G401.6 (cell line): Measurements from ENCODE around the gene MICALL1.
"Not testable (repeated sequence)": the region's sequence is repeated elsewhere in the genome, so short reads cannot be mapped to it uniquely, and the experiment has no call there.

Source experiments
- FAIRE-seq: peaks from 2 replicates; lab custom pipeline; 2012; peaks lifted over from hg19 to GRCh38; lab: Jason Lieb, UNC

MICALL1 gene

DNA sequence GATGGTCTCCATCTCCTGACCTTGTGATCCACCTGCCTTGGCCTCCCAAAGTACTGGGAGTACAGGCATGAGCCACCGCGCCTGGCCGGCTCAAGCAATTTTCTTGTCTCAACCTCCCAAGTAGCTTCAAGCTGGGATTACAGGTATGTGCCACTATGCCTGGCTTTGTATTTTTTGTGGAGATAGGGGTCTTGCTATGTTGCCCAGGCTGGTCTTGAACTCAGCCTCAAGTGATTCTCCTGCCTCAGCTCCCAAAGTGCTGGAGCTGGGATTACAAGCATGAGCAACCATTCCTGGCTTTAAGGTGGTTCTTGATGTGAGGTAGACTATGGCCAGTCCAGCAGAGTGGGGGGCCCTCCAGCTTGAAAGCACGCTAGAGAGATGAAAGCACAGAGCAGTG is 55.0 kb downstream of the MICALL1 start:
- no peak for FAIRE-seq

DNA sequence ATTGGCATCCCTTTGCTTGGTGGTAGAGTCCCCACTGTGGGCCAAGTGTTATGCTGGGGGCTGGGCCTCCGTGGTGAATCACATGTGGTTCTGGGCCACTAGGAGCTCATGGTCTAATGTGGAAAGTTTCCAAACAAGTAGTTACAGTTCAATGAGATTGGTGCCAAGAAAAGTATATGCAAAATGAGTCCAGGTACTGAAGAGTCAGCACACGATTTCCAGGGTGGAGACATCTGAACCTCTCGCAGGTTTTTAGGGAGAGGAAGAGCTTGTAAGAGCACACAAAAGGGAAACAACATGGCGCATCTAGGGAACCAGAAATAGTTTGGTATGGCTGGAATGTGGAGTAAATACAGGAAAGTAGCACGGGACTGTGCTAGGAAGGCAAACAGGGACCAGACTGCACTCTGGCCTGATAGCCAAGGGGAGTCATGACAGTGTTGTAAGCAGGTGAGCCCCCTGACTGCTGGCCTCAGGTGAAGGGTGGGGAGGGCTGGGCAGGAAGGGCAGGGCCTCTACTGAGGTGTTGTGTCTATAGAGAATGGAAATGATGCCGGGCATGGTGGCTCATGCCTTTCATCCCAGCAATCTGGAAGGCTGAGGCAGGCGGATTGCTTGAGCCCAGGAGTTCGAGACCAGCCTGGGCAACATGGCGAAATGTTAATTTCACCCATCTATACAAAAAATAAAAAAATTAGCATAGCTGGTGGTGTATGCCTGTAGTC is 60.0 kb downstream of the MICALL1 start:
- FAIRE-seq: no peak

DNA sequence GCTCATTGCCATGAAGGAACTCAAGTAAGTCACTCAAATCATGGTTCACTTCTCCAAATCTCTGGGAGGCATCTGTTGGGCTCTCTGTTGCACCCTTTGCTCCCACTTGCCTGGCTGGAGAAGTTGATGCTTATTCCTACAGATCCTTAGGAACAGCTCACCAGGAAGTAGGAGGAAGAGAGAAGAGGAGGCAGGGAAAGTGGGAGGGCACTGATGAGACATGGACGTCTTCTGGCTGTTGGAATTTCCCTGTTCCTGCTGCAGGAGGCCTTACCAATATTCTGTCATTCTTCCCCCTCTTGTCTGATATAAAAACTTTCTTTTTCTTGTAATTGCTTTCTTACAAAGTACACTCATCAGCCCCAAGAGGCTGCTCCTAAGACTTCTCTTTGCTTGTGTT is 61.0 kb downstream of the MICALL1 start:
- no peak for FAIRE-seq

DNA sequence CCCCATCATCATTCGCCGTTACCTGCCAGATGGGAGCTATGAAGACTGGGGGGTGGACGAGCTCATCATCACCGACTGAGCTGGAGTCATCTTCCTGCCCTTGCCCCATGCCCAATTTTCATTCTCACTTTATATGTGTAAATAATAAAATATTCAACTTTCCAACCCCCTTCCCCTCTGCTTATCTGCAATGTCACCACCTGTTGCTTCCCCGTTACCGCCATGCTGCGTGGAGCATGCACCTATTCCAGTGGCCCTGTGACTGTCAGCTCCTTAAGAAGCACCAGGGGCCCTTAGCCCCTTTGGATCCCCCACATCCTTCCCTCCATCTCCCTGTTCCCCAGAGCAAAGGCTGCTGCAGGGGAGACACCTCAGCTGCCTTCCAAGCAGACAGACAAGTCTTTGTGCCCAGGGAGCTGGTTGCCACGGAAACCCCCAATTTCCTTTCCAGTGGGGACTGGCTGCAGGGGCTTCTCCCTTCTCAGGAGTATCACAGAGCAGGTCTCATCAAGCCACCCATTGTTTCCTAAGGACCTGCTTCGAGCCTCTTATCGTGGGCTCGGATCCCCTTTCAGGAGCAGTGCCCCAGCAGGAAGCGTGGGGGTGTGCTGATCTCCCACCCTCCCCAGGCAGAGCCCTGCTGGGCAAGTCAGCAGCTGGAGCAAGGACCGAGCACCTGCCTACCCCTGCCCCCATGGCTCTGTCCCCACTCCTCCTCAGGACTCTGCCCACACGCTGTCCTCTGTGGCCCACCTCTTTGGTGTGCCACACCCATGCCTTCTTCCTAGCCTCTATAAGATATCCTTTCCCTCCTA is 61.7 kb downstream of the MICALL1 start:
- FAIRE-seq: no peak

DNA sequence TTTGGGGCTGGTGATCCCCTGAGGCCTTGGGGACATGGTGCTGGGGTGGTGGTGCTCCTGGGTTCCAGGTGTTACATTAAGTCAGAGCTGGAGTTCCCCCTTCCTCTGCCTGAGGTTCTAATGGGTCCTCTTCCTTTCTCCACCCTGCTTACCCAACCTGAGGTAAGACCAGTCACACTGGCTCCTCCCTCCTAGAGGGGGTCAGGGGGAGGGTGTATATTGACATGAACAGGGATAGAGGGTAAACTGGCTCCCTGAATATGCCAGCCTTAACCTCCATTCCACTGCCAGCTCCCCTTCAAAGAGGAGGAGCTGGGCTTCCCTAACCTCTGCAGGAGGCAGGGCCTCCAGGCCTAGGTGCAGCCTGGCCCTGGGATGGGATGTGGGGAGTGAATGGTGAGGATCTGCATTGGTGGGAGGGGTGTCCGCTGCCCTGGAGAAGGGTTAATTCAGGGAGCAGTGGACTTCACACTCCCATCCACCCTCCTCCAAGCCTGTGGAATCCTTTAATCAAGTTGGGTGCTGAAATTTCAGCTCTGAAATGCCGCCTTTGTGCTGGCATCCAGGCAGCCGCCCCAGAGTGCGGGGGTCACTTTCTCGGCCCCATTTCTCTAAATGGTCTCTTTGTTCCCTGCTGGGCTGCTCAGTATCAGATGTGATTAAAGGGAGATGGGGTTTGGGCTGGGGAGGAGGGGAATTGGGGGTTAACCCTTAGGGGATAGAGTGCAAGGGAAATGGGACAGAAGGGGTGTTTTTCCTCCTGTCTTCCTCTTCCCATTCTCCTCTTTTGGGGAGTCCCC is 62.6 kb downstream of the MICALL1 start:
- FAIRE-seq: no peak

DNA sequence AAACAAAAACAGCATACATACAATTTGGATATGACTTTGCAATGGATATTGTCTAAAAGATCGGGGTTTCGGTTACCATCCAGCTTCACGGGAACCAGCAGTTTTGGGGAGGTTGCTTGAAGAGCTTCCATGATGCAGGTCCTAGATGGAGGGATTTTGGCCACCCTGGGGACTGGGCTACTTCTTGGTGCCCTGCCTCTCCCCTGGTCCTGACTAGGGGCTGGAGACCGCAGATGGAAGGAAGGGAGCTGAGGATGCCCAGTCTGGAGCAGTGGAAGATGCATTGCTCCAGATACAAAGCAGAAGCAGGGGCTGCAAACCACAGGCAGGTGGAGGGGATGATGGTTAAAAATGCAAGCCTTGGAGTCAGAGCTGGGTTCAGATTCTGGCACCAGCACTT is 64.8 kb downstream of the MICALL1 start:
- FAIRE-seq: no peak

DNA sequence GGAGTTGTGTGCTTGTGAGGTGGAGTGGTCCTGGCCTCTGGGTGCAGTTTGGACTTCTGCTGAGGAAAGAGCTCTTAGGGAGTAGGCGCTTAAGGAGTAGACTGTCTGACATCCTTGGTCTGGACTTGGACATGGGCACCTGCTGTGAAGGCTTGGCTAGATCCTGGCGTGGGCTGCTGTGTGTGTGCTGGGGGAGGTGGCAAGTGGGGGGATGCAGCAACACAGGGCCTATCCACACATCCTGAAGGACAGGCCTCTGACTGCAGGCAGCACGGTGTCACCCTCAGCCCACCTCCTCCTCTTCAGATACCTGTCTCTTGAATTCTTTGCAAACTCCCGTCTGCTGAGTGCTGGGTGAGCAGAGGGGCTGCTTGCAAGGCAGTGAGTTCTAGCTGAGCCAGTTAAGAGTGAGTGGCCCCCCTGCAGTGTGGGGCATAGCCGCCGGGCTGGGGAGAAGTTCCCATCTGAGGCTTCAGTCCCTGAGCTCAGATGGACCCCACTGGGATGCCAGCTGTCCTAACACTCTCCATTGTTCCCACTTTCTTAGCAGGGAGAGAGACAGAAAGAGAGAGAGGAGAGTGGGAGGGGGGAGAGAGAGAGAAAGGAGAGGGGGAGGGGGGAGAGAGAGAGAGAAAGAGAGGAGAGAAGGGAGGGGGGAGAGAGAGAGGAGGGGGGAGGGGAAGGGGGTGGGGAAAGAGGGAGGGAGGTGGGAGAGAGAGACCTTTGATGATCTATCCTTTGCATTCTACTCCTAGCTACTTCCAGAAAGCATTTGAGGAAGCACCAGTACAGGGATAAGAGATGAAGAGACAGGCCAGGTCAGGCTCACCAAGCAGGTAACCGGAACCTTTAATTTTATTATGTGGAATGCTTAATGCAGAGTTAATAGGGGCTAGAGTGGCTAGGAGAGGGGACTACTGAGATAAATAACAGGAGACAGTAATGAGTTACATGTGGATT is 65.7 kb downstream of the MICALL1 start:
- FAIRE-seq: no peak

DNA sequence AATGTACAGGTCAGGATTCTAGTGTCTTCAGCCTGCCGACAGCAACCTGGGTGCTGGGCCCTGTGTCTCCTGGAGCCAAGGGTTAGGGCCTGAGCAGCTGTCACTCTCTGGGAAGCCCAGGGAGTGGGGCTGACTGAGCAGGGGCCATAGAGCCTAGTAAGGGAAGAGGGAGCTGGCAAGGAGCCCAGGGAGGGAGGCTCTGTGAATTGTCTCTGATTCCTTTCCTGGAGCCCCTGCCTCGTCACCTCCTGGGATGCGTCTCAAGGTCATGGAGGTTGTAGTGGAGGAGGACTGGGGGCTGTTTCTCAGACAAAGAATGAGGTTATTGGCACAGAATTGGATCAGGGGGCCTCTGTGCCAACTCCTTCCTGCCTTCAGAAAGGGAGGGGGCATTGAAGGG is 66.4 kb downstream of the MICALL1 start:
- FAIRE-seq: no peak

DNA sequence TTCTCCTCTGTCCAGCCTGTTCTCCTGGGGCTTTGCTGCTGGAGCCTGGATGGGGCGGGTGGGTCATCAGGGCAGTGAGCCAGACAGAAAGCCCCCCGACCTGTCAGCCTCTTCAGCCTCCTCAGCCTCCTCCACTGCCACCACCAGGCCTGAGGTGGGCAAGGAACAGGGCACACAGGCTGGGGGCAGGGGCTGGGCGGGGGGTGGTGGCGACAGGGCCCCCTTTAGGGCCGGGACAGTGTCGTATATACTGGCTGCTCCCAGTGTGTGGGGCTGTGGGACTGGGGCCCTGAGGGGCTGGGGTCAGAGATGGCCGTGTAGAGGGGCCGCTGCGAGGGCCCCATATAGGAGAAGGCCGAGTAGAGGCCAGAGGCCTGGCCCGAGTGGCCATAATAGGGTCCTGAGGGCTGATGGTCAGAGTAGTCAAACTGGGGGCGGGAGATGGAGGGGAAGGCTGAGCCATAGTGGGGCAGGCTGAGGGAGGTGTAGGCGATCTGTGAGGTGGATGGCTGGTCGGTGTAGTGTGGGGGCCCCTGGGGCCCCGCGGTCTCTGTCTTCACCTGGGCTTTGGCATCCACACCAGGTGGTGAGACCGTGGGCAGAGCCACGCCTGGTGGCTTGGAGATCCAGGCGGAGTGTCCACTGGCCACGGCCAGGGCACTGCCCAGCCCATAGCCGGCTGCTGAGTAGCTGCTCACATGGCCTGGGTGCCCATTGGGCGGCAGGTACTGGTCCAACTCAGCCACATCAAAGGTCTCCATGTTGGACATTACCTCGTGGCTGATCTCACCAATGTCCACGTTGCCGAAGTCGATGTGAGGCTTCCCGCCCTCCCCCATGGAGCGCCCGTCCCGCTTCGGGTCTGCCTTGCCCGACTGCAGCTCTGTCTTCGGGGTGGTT is 67.4 kb downstream of the MICALL1 start:
- no peak for FAIRE-seq

DNA sequence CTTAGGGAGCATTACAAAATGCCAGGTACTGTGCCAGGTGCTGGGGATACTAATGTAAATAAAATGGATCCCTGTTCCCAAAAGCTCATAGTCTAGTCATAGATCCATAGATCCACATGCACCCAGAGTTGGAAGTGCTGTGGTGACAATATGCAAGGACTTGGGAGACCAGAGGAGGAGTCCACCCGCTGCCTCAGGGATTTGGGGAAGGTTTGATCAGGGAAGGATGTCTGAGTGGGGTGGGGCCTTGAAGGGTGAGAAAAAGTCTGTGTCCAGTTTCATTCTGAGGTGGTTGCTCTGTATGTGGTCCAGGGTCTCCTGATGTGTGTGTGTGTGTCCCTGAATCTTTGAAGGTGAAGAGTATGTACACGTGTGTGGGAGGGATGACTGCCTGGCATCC is 69.1 kb downstream of the MICALL1 start:
- FAIRE-seq: no peak

DNA sequence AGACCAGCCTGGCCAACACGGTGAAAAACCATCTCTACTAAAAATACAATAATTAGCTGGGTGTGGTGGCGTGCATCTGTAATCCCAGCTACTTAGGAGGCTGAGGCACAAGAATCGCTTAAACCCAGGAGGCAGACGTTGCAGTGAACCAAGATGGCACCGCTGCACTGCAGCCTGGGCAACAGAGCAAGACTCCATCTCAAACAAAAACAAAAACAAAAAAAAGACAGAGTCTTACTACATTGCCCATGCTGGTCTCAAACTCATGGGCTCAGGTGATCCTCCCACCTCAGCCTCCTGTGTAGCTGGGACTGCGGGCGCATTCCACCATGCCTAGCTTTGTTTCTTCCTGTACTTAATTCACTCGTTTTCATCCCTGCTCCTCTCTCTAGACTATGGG is 69.9 kb downstream of the MICALL1 start:
- not testable (repeated sequence) for FAIRE-seq

DNA sequence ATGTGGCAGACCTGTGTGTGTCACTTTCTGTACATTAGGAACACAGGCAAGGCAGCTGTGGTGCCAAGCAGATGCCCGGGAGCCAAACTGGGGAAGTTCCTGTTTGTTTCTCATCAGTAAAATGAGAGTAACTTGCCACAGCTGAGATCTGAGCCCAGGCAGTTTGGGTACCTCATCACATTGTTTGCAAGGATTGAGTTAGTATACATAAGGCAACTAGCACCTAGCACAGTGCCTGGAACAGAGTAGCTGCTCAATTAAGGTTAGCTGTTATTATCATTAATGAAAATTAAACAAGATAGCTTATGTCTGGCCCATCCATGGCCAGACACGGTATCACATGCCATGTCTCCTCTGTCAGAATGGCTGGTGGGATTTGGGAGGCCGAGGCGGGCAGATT is 70.5 kb downstream of the MICALL1 start:
- FAIRE-seq: no peak

DNA sequence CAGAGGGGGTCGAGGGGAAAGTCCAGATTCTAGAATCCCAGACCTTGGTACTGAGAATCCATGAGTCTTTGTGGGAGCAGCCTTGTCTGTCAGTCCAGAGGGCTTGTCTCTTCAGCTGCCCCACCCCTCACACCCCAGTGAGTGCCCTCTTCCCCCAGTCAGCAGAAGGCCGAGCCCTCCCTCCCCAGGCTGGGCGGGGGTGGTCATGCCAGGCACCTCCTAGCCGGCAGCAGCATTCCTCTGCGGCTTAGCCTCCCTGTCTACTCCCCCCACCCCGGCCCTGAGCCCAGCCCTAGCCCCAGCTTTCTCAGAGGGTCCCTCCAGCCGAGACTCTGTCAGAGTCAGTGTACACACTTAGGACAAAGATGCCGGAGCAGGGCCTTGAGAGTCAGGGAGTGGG is 73.7 kb downstream of the MICALL1 start:
- no peak for FAIRE-seq

DNA sequence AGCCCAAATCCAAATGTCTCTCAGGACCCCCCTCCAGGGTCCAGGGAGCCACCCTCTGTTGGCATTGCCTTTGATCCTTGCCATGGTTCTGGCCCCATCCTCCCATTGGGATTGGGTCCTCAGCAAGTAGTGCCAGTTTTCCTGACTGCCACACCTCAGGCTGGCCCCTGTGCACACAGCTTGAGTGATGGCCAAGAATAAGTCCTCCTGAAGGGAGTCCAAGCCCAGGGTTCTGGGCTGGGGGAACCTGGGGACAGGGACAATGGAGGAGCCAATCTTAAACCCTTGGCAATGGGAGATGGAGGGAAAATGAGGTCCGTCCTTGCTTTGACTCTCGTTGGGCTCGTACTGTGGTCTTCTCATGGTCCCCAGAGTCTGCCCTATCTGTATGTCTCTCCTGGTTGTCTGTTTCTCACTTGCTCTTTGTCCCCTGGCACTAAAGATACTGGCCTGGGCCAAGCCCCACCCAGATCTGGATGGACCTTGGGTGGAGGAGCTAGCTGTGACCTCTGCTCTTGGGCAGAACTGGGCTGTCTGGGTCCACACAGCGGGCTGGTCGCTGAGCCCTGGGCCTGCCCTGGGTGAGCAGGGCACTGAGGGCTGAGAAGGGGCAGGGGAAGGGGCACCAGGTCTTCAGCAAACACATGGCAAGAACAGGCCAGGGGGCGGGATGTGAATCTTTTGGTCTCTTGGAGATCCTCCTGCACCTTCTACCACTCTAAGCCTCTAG is 75.3 kb downstream of the MICALL1 start:
- no peak for FAIRE-seq

DNA sequence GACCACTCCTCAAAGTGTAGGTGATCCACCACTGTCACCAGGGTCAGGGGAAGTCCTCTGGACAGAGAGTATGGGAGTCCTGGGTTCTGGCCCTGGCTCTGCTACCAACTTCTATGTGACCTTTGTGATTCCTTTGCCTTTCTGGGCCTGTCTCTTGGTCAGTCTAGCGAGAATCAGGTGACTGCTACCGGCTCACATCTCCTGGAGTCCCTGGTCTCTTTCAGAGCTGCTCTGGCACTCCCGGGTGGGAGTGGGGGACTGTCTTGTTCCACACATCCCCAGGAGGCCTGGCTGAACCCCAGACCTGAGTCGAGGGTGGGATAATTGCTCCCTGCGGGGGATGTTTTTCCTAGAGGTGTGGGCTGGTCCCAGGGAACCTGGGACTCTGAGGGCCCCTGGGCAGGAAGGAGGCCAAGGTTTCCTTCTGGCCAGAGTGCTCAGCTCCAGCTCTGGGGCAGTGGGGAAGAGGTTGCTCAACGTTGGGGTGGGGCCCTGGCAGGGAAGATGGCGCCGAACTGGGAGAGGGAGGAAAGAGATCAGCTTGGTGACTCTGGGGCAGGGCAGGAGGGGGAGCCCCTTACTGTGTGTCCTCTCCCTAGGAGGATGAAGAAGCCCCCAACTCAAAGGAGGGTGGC is 76.2 kb downstream of the MICALL1 start:
- no peak for FAIRE-seq

DNA sequence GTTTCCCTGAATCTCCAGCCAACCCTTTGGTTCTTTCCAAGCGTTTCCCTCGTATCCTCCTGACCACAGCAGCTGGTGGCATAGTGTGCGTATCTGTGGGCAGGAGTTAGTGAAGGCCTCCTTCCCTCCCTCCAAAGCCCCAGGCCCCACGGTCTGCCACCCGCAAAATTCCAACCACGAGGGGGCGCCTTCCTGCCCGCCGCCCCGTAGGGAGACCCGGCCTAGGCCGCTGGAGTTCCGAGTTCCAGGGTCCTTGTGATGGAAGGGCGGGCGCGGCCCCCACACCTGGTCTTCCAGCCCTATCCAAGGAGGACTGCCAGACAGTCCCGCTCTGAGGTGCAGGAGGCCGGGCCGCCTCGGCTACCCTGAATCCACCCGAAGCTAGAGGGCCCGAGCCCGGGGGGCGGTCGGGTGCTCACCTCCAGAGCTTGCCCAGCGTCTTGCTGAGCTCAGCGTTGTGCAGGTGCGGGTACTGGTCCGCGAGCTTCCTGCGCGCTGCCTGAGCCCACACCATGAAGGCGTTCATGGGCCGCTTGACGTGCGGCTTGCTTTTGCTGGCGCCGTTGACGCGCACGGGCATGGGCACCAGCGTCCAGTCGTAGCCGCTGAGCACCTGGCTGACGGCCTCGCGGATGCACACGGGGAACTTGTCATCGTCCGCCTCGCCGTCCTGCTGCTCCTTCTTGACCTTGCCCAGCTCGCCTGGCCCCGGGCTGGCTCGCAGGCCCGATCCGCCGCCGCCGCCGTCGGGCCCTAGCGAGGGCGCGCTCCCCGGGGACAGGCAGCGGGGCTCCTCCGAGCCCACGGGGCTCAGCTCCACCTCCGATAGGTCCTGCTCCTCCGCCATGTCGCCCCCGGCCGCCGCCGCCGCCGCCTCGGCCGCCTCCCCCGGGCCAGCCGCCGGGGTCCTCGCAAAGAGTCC is 77.1 kb downstream of the MICALL1 start:
- FAIRE-seq: no peak

DNA sequence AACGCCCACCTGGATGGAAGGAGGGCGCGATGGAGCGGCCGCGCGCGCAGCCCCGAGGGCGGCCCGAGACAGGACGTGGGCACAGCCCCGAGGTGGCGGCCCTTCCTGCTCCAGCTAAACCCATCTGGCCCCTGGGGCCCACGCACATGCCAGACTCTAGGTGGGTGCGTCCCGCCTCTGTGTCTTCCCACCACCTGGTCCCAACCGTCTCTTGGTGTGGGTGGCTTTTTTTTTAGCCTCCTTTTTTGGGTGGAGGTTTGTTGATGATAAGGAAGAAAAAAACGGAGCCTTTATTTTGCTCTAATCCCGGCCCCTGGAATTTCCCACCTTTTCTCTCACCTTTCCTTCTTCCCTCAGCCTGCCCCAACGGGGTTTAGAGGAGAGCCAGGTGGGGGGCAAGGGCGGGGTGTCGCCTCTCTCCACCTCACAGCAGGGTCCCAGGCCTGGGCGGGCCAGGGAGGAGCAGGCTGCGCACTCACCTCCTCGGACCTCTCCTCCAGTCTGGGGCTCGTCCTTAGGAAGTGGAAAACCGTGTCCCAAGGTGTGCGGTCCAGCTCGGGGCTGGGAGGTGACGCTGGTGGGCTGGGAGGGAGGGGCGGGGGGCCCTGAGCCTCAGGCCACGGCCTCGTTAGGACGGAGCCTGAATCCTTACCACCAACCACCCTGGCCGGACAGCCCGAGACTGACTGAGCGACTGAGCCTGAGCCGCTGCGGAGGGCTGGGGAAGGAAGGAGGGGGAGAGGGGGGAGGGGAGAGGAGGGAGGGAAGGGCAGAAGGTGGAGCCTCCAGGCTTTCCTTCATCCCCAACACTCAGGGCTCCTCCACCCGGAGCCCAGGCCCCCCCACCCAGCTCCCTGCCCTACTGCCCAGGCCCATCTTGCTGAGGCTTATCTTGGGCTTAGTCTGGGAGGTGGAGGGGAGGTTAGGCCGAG is 78.0 kb downstream of the MICALL1 start, which contains the start of gene SOX10:
Gene SOX10, minus strand, starts transcription at position 696 of the 932 bp plus-strand sequence. CDS start 771 bp downstream, outside the sequence.
- no peak for FAIRE-seq
